Smooth muscle cell of the brain vasculature (primary cell): Measurements from ENCODE around the gene TIMM23.

Experiments used
- DNase-seq: peaks from one replicate; pipeline ENCODE4 v3.0.0-alpha.2; 2012; ENCODE audit warnings: low read depth, low spot score

TIMM23 gene

DNA sequence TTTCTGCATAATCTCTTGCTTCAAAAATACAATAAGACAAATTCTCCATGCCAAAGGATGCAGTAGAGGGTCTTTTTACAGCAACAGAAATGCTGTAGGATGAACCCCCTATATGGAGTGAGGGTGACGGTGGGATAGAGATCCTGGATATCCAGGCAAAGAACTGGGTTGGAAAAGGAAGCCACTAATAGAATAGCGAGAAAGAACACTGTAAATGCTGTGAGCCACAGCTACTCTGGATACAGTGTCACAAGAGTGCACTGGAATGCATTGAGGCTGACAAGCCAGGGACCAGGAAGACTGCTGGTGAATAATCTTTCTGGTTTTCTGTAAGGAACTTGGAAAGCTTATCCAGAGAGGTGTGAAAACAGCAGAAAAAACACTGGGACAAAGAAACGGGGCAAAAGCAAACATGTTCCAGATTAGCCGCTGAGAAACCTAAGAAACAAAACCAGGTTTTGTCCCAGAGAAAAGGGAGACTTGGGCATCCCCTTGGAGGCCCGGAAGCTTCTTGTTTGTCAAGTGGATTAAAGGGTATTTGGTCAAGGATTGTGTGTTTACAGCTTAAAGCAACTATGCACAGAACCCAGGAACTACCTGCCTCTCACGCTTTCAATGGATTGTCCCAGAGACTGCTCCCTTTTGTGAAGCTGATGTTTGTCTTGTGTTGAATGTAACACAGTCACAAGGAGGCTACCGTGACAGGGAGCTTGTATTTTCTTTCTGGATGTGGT is 79.9 kb downstream of the TIMM23 start:
- DNase-seq: no peak

DNA sequence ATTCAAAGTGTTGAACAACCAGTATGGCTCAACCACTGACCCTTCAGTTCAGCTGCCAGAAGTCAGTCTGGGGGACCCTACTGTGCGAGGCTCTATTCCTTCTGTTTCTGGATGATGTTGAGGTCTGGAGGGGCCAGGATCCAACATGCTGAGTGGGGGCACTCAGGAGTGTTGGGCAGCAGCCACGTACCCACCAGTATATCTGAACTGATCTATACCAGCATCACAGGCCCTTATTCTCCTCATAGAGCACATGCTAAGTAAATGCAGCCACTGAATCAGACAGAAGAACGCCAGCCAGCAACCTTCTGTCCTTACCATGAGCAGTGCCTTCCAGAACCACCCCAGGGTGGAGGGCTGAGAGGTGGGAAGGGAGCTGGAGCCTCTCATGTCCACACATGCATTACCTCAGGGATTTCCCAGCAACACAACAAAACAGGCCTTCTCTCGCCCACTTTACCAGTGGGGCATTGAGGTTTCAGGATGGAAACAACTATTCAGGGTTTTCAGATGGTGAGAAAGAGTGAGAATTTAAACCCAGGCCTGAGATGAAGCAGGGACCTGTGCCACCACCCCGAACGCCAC is 80.6 kb downstream of the TIMM23 start:
- no peak for DNase-seq
